Esophagus muscularis mucosa (tissue), 4 donors: ENCODE results near the gene PAM16. TPM values are rescaled to one million over a fixed set of nuclear protein-coding genes. Genes with fewer than 3 reads are reported as not detected.

ENCODE experiments used
- DNase-seq: peaks from one replicate; pipeline ENCODE4 v3.0.0-alpha.2; 2017; ENCODE audit errors: extremely low spot score
- H3K27ac ChIP-seq, 4 donors: fragments of 200-600 bp; sonication (generic); replicated peaks in 1 of 4; 1 replicate in 3 of 4; 2 replicates in 1 of 4; pipeline ENCODE4 v1.5.1; 2016 to 2019; ENCODE audit warnings: mild to moderate bottlenecking in 1 of 4
- H3K27me3 ChIP-seq, 4 donors: fragments of 200-600 bp; sonication (generic); one replicate each; pipeline versions ENCODE4 v1.5.1 to v1.6.0; 2016 to 2019
- H3K36me3 ChIP-seq, 4 donors: fragments of 200-600 bp; sonication (generic); one replicate each; pipeline ENCODE4 v1.5.1; 2016 to 2019
- H3K4me1 ChIP-seq, 4 donors: fragments of 200-600 bp; sonication (generic); one replicate each; pipeline ENCODE4 v1.5.1; 2016 to 2019
- H3K4me3 ChIP-seq, 4 donors: fragments of 200-600 bp; sonication (generic); 1 replicate in 2 of 4; 2 replicates in 2 of 4; pipeline ENCODE4 v1.5.1; 2016 to 2019; ENCODE audit warnings: mild to moderate bottlenecking in 4 of 4, moderate library complexity in 1 of 4
- H3K9me3 ChIP-seq, 4 donors: fragments of 200-600 bp; sonication (generic); 1 replicate in 3 of 4; 2 replicates in 1 of 4; pipeline ENCODE4 v1.5.1; 2016 to 2019
- CTCF ChIP-seq, 3 experiments: fragments of 200-600 bp in 2 of 3; fragments of 450-650 bp in 1 of 3; sonication (generic) in 2 of 3; IDR thresholded peaks; one replicate each; pipeline ENCODE4 v1.5.1; 2017 to 2019; ENCODE audit warnings: antibody characterized with exemption in 3 of 3, mild to moderate bottlenecking in 2 of 3, moderate library complexity in 1 of 3
- EP300 ChIP-seq: sonication (generic); formaldehyde crosslinking; IDR thresholded peaks from one replicate; pipeline ENCODE4 v1.6.1; 2017; ENCODE audit warnings: antibody characterized with exemption
- POLR2A ChIP-seq: fragments of 450-650 bp; IDR thresholded peaks from one replicate; pipeline ENCODE4 v1.6.1; 2017; ENCODE audit warnings: antibody characterized with exemption, moderate library complexity, mild to moderate bottlenecking, low read depth
- POLR2AphosphoS5 ChIP-seq, 2 donors: sonication (generic); formaldehyde crosslinking; IDR thresholded peaks; one replicate each; pipeline ENCODE4 v1.6.1; 2017; ENCODE audit warnings: antibody characterized with exemption in 2 of 2
- WGBS: methylation state at CpG from one replicate; pipeline ENCODE4 v1.1.5; 2018; 5-methylcytosine and 5-hydroxymethylcytosine counted together
- intact Hi-C: fragments of 100-400 bp; cut with DNase I; formaldehyde crosslinking; loops from one replicate; pipeline ENCODE4 v1.15.1; 2023
- total RNA-seq, 4 donors: library from RNA; depleted of rRNA; stranded (reverse); fragments of >200 nt; gene quantifications; one replicate each; pipeline versions ENCODE4 v1.1.0 to v1.2.1, GENCODE V29; 2016

The PAM16 gene
- total RNA-seq, 4 donors from 2014 or later, result 24.5 to 44.1 (median 40.2) TPM

- Histone ChIP-seq H3K36me3 (no peaks in the 10 kb centered on the region), H3K9me3 (no peaks in the 10 kb centered on the region), H3K27me3 (no peaks in the 10 kb centered on the region), H3K27ac (peak overlapping the region; percentile 71 to 88 (median 82)), H3K4me3 (peak overlapping the region in 2 of 4 donors; percentile 3 to 7), H3K4me1 (peaks cover 25 to 29% (median 29%) of the 10 kb centered on the region in 4 donors)
- TF ChIP-seq POLR2AphosphoS5 (IDR thresholded peaks at IDR 0.05) (peak; percentile 54 to 69), EP300 (no peak)
- intact Hi-C loops, result no loop called here
- DNase-seq, result no peak
- 31% methylated on average over 15 of the region's 15 CpGs for WGBS
Measured at GRCh38 chr16:4298761-4299522, 52.2 kb downstream of the PAM16 start.

GRCh38 chr16:4297480-4297879, 53.6 kb downstream of the PAM16 start:
- Histone ChIP-seq H3K9me3 (no peaks in the 10 kb centered on the region), H3K27me3 (no peaks in the 10 kb centered on the region), H3K4me1 (peaks cover 35 to 44% (median 43%) of the 10 kb centered on the region in 4 donors), H3K27ac (no peak overlapping the region), H3K36me3 (no peaks in the 10 kb centered on the region), H3K4me3 (no peak overlapping the region)
- no peak for DNase-seq
- intact Hi-C loops, result no loop called here
- TF ChIP-seq POLR2AphosphoS5 (IDR thresholded peaks at IDR 0.05), result no peak
- TF ChIP-seq CTCF (IDR thresholded peaks at IDR 0.05), result no peak
- no peak for TF ChIP-seq EP300
- no peak for TF ChIP-seq POLR2A
- 90% methylated on average over 6 of the region's 6 CpGs for WGBS

GRCh38 chr16:4295581-4295980, 55.5 kb downstream of the PAM16 start:
- intact Hi-C loops, result no loop called here

GRCh38 chr16:4293822-4294457, 57.2 kb downstream of the PAM16 start:
- intact Hi-C loops, result no loop called here
- H3K27ac ChIP-seq, result peak overlapping the region; percentile 65 to 79 (median 73)
- H3K4me3 ChIP-seq, result peak overlapping the region in 3 of 4 donors; percentile 6 to 13 (median 6)
- no peaks in the 10 kb centered on the region for H3K27me3 ChIP-seq
- no peaks in the 10 kb centered on the region for H3K36me3 ChIP-seq
- TF ChIP-seq CTCF (IDR thresholded peaks at IDR 0.05) (no peak), POLR2AphosphoS5 (IDR thresholded peaks at IDR 0.05) (peak; percentile 15 to 49)
- no peak for DNase-seq
- WGBS, result 14% methylated on average over 14 of the region's 20 CpGs
- peaks cover 36 to 61% (median 50%) of the 10 kb centered on the region in 4 donors for H3K4me1 ChIP-seq
- no peaks in the 10 kb centered on the region for H3K9me3 ChIP-seq

More at GRCh38 chr16:4295581-4295980, 55.5 kb downstream of the PAM16 start:
- DNase-seq, result no peak
- H3K27me3 ChIP-seq, result no peaks in the 10 kb centered on the region
- no peak overlapping the region for H3K4me3 ChIP-seq
- H3K27ac ChIP-seq, result no peak overlapping the region
- TF ChIP-seq POLR2A (no peak), EP300 (no peak), CTCF (IDR thresholded peaks at IDR 0.05) (no peak), POLR2AphosphoS5 (IDR thresholded peaks at IDR 0.05) (no peak)
- peaks cover 42 to 62% (median 56%) of the 10 kb centered on the region in 4 donors for H3K4me1 ChIP-seq
- no peaks in the 10 kb centered on the region for H3K36me3 ChIP-seq
- WGBS, result 84% methylated on average over 6 of the region's 6 CpGs
- no peaks in the 10 kb centered on the region for H3K9me3 ChIP-seq

- DNase-seq, result no peak
- 81% methylated on average over 8 of the region's 14 CpGs for WGBS
- TF ChIP-seq POLR2A (no peak), EP300 (no peak), CTCF (IDR thresholded peaks at IDR 0.05) (no peak)
- peaks cover 35 to 61% (median 50%) of the 10 kb centered on the region in 4 donors for H3K4me1 ChIP-seq
- H3K4me3 ChIP-seq, result no peak overlapping the region
- no peaks in the 10 kb centered on the region for H3K36me3 ChIP-seq
- no peaks in the 10 kb centered on the region for H3K9me3 ChIP-seq
- H3K27me3 ChIP-seq, result no peaks in the 10 kb centered on the region
- H3K27ac ChIP-seq, result peak overlapping the region; percentile 65 to 79 (median 73)
- intact Hi-C loops, result no loop called here
Measured at GRCh38 chr16:4293181-4293716, 57.9 kb downstream of the PAM16 start.
